ENCODE results near the gene ANKRD42.

ANKRD42 gene

GRCh38 chr11:83293457-83293774 lies 99.9 kb downstream of the ANKRD42 start:
- DNase-seq: no peak

- no peak for DNase-seq
These were observed 100.7 kb downstream of the ANKRD42 start for GRCh38 chr11:83294208-83294607.
